ENCODE measurements around the gene MAP3K2. TPM values are rescaled to one million over a fixed set of nuclear protein-coding genes. Genes with fewer than 3 reads are reported as not detected.

The MAP3K2 gene
- total and polyA plus RNA-seq, 10 of the 15 experiments (the other 5 are each of a cell fraction or from before 2014, with no cell fraction given), result 2.7 to 39.6 (median 16.1) TPM

GRCh38 chr2:127302168-127302567, 85.6 kb downstream of the MAP3K2 start (continued):
- TF ChIP-seq BCLAF1 (IDR thresholded peaks at IDR 0.05) (no peak), EP300 (IDR thresholded peaks at IDR 0.05; ENCODE audit: borderline replicate concordance in 1 of 2, control insufficient read depth in 1 of 2, low read depth in 2 of 2, low read length in 2 of 2) (no peak), IRF5 (IDR thresholded peaks at IDR 0.05; ENCODE audit: borderline replicate concordance) (no peak), ETV6 (conservative IDR thresholded peaks at IDR 0.05 in 1 of 2, IDR thresholded peaks at IDR 0.05 in 1 of 2; ENCODE audit: borderline replicate concordance in 1 of 2, low read depth in 1 of 2) (no peak), IKZF1 (conservative IDR thresholded peaks at IDR 0.05) (no peak), CBFB (IDR thresholded peaks at IDR 0.05; ENCODE audit: low read depth) (no peak)
